Liver (tissue), 9 donors: ENCODE data around the gene ACTR8. TPM values are rescaled to one million over a fixed set of nuclear protein-coding genes. Genes with fewer than 3 reads are reported as not detected.

ENCODE experiments used
- DNase-seq: peaks from one replicate; pipeline ENCODE4 v3.0.0-alpha.2; 2017; ENCODE audit warnings: low spot score
- H3K27ac ChIP-seq, 2 donors: one replicate each; pipeline ENCODE4 v1.7.0; 2013; ENCODE audit warnings: inconsistent platforms in 2 of 2, low read length in 2 of 2, control low read depth in 1 of 2, low read depth in 1 of 2, mild to moderate bottlenecking in 1 of 2
- H3K27me3 ChIP-seq, 4 donors: one replicate each; pipeline versions ENCODE4 v1.6.1 to v1.7.0; 2013; ENCODE audit warnings: low read length in 3 of 4, inconsistent platforms in 1 of 4, mild to moderate bottlenecking in 1 of 4, moderate library complexity in 1 of 4; ENCODE audit not compliant: control insufficient read depth in 4 of 4, insufficient read depth in 4 of 4
- H3K36me3 ChIP-seq, 4 donors: one replicate each; pipeline versions ENCODE4 v1.6.1 to v1.7.0; 2013; ENCODE audit warnings: low read length in 3 of 4, mild to moderate bottlenecking in 3 of 4, low read depth in 1 of 4, moderate library complexity in 1 of 4; ENCODE audit not compliant: control insufficient read depth in 4 of 4, insufficient read depth in 3 of 4
- H3K4me1 ChIP-seq, 4 donors: one replicate each; pipeline versions ENCODE4 v1.6.1 to v1.7.0; 2013; ENCODE audit warnings: low read length in 3 of 4, mild to moderate bottlenecking in 3 of 4, moderate library complexity in 1 of 4; ENCODE audit not compliant: control insufficient read depth in 4 of 4, insufficient read depth in 4 of 4
- H3K4me3 ChIP-seq, 3 donors: one replicate each; pipeline versions ENCODE4 v1.6.1 to v1.7.0; 2013; ENCODE audit warnings: low read length in 3 of 3, control low read depth in 1 of 3, low read depth in 1 of 3, mild to moderate bottlenecking in 1 of 3
- H3K9ac ChIP-seq, 2 donors: one replicate each; pipeline ENCODE4 v1.7.0; 2013; ENCODE audit warnings: low read length in 2 of 2, mild to moderate bottlenecking in 2 of 2, moderate library complexity in 2 of 2, control low read depth in 1 of 2, low read depth in 1 of 2
- H3K9me3 ChIP-seq, 4 donors: one replicate each; pipeline versions ENCODE4 v1.6.1 to v1.7.0; 2013; ENCODE audit warnings: low read length in 3 of 4; ENCODE audit not compliant: control insufficient read depth in 4 of 4
- FOXA2 ChIP-seq: IDR thresholded peaks from 2 replicates; pipeline ENCODE4 v1.6.1; 2016; ENCODE audit warnings: antibody characterized with exemption
- HNF4A ChIP-seq, 2 donors: conservative IDR thresholded peaks; 2 replicates each; pipeline ENCODE4 v1.6.1; 2016; ENCODE audit warnings: antibody characterized with exemption in 2 of 2, mild to moderate bottlenecking in 2 of 2
- HNF4G ChIP-seq: IDR thresholded peaks from 2 replicates; pipeline ENCODE4 v1.6.1; 2016; ENCODE audit warnings: antibody characterized with exemption
- NR2F2 ChIP-seq: IDR thresholded peaks from 2 replicates; pipeline ENCODE4 v1.6.1; 2016; ENCODE audit warnings: antibody characterized with exemption
- RAD21 ChIP-seq, 2 donors: IDR thresholded peaks; 2 replicates each; pipeline ENCODE4 v1.6.1; 2016; ENCODE audit warnings: antibody characterized with exemption in 2 of 2, mild to moderate bottlenecking in 2 of 2
- RXRA ChIP-seq, 2 donors: IDR thresholded peaks; 2 replicates each; pipeline ENCODE4 v1.6.1; 2017 to 2018; ENCODE audit warnings: antibody characterized with exemption in 2 of 2, mild to moderate bottlenecking in 1 of 2
- YY1 ChIP-seq: IDR thresholded peaks from 2 replicates; pipeline ENCODE4 v1.6.1; 2016; ENCODE audit warnings: antibody characterized with exemption, mild to moderate bottlenecking
- WGBS: extraction: QIAGEN DNeasy Blood & Tissue Kit; methylation state at CpG from one replicate; pipeline ENCODE4 v1.1.7; 2013; 5-methylcytosine and 5-hydroxymethylcytosine counted together
- polyA plus RNA-seq, 2 donors: library from polyadenylated mRNA; stranded (reverse) in 1 of 2; unstranded in 1 of 2; fragments of 200-250 nt in 1 of 2; fragments of >200 nt in 1 of 2; fragmentation: Nextera tagmentation in 1 of 2; extraction: Ambion mirVana in 1 of 2; gene quantifications; one replicate each; pipeline versions ENCODE4 v1.2.1 to v1.2.3, GENCODE V29; 2013 to 2015
- total RNA-seq, 2 donors: library from RNA; depleted of rRNA; stranded (reverse); fragments of >200 nt; gene quantifications; one replicate each; pipeline ENCODE4 v1.2.3, GENCODE V29; 2014
- TF ChIP-seq, protein P1 (sequence below): IDR thresholded peaks from 2 replicates; pipeline ENCODE4 v1.6.1; 2016; ENCODE audit warnings: antibody characterized with exemption
- TF ChIP-seq, protein P2 (sequence below): IDR thresholded peaks from 2 replicates; pipeline ENCODE4 v1.6.1; 2016; ENCODE audit warnings: antibody characterized with exemption
- TF ChIP-seq, protein P3 (sequence below): IDR thresholded peaks from 2 replicates; pipeline ENCODE4 v1.6.1; 2016; ENCODE audit warnings: antibody characterized with exemption
- TF ChIP-seq, protein P4 (sequence below): fragments of 150-350 bp; IDR thresholded peaks from 2 replicates; pipeline ENCODE4 v1.5.1; 2017; ENCODE audit warnings: improper control_type of control experiment, low read depth, low read length; ENCODE audit not compliant: missing input control
- TF ChIP-seq, protein P5 (sequence below): IDR thresholded peaks from 2 replicates; pipeline ENCODE4 v1.6.1; 2016; ENCODE audit warnings: antibody characterized with exemption, mild to moderate bottlenecking
- donor health status: healthy.
- donor health status: healthy.
- donor health status: healthy.
- donor health status: healthy.
- donor health status: healthy.

The ACTR8 gene
- total and polyA plus RNA-seq, 4 donors = 3.2 to 16.7 (median 7.7) TPM

DNA sequence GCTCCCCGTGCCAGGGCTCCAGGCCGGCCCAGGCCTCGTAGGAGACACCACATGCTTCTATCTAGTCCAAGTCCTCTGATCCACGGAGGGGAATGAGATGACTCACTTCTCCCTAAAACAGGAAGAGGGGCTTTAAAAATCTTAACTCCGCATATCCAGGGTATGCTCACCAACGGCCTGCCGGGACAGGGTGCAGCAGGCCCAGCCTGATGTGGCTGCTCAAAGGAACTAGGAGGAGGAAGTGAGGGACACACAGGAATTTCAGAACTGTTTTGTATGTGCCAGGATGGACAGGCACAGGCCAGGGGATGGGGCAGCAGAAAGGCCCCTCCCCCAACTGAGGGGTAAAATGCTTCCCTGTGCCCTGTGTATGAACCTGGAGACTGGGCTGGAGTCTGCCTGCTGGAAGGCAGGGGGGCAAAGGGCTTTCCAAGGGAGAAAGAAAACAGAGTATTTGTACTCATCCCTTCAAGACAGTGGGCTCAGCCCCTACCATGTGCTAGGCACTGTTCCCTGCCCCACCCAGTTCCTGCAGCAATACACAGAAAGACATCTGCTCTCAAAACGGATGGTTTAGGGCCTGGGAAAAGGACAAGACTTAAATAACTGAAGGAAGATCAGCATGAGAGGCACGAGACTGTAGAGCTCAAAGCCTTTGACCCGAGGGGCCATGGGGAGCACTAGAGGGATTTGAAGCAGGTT, 57.8 kb downstream of the ACTR8 start:
- Histone ChIP-seq H3K9ac (no peak overlapping the region), H3K4me1 (peaks cover 0 to 1% (median 0%) of the 10 kb centered on the region in 4 donors), H3K36me3 (peaks cover 6 to 38% (median 21%) of the 10 kb centered on the region in 4 donors), H3K27ac (no peak overlapping the region), H3K27me3 (no peaks in the 10 kb centered on the region), H3K4me3 (no peak overlapping the region), H3K9me3 (no peaks in the 10 kb centered on the region)
- DNase-seq = no peak
- WGBS = 78% methylated on average over 10 of the region's 10 CpGs
- TF ChIP-seq FOXA2 (no peak), YY1 (no peak), RXRA (IDR thresholded peaks at IDR 0.05) (no peak), RAD21 (IDR thresholded peaks at IDR 0.05) (no peak), NR2F2 (no peak), HNF4A (conservative IDR thresholded peaks at IDR 0.05) (no peak), HNF4G (no peak)
- TF ChIP-seq, protein P1, sequence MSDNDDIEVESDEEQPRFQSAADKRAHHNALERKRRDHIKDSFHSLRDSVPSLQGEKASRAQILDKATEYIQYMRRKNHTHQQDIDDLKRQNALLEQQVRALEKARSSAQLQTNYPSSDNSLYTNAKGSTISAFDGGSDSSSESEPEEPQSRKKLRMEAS = no peak
- TF ChIP-seq, protein P2, sequence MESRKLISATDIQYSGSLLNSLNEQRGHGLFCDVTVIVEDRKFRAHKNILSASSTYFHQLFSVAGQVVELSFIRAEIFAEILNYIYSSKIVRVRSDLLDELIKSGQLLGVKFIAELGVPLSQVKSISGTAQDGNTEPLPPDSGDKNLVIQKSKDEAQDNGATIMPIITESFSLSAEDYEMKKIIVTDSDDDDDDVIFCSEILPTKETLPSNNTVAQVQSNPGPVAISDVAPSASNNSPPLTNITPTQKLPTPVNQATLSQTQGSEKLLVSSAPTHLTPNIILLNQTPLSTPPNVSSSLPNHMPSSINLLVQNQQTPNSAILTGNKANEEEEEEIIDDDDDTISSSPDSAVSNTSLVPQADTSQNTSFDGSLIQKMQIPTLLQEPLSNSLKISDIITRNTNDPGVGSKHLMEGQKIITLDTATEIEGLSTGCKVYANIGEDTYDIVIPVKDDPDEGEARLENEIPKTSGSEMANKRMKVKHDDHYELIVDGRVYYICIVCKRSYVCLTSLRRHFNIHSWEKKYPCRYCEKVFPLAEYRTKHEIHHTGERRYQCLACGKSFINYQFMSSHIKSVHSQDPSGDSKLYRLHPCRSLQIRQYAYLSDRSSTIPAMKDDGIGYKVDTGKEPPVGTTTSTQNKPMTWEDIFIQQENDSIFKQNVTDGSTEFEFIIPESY = no peak
- TF ChIP-seq, protein P3, sequence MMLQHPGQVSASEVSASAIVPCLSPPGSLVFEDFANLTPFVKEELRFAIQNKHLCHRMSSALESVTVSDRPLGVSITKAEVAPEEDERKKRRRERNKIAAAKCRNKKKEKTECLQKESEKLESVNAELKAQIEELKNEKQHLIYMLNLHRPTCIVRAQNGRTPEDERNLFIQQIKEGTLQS = no peak
- TF ChIP-seq, protein P4, sequence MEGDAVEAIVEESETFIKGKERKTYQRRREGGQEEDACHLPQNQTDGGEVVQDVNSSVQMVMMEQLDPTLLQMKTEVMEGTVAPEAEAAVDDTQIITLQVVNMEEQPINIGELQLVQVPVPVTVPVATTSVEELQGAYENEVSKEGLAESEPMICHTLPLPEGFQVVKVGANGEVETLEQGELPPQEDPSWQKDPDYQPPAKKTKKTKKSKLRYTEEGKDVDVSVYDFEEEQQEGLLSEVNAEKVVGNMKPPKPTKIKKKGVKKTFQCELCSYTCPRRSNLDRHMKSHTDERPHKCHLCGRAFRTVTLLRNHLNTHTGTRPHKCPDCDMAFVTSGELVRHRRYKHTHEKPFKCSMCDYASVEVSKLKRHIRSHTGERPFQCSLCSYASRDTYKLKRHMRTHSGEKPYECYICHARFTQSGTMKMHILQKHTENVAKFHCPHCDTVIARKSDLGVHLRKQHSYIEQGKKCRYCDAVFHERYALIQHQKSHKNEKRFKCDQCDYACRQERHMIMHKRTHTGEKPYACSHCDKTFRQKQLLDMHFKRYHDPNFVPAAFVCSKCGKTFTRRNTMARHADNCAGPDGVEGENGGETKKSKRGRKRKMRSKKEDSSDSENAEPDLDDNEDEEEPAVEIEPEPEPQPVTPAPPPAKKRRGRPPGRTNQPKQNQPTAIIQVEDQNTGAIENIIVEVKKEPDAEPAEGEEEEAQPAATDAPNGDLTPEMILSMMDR = no peak
- TF ChIP-seq, protein P5, sequence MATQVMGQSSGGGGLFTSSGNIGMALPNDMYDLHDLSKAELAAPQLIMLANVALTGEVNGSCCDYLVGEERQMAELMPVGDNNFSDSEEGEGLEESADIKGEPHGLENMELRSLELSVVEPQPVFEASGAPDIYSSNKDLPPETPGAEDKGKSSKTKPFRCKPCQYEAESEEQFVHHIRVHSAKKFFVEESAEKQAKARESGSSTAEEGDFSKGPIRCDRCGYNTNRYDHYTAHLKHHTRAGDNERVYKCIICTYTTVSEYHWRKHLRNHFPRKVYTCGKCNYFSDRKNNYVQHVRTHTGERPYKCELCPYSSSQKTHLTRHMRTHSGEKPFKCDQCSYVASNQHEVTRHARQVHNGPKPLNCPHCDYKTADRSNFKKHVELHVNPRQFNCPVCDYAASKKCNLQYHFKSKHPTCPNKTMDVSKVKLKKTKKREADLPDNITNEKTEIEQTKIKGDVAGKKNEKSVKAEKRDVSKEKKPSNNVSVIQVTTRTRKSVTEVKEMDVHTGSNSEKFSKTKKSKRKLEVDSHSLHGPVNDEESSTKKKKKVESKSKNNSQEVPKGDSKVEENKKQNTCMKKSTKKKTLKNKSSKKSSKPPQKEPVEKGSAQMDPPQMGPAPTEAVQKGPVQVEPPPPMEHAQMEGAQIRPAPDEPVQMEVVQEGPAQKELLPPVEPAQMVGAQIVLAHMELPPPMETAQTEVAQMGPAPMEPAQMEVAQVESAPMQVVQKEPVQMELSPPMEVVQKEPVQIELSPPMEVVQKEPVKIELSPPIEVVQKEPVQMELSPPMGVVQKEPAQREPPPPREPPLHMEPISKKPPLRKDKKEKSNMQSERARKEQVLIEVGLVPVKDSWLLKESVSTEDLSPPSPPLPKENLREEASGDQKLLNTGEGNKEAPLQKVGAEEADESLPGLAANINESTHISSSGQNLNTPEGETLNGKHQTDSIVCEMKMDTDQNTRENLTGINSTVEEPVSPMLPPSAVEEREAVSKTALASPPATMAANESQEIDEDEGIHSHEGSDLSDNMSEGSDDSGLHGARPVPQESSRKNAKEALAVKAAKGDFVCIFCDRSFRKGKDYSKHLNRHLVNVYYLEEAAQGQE = no peak
